K562 (cell line): Measurements from ENCODE around the gene CFAP251. TPM values are rescaled to one million over a fixed set of nuclear protein-coding genes. Genes with fewer than 3 reads are reported as not detected.

Experiments used
- polyA plus RNA-seq, 8 experiments: library from polyadenylated mRNA; depleted of rRNA in 4 of 8; stranded (reverse) in 5 of 8; unstranded in 3 of 8; fragments of >200 nt; fragmentation: Nextera tagmentation in 2 of 8; fragmentation: Illumina TruSeq in 1 of 8; extraction: Ambion mirVana in 2 of 8; extraction: Trizol in 1 of 8; gene quantifications; 2 replicates each; pipeline versions ENCODE4 v1.2.1 to v1.2.3, GENCODE V29; 2011 to 2014; ENCODE audit warnings: inconsistent platforms in 1 of 8, missing spikeins in 1 of 8
- total RNA-seq, 7 experiments: library from RNA; depleted of rRNA in 6 of 7; stranded (reverse); fragments of >200 nt in 6 of 7; fragmentation: Illumina TruSeq in 2 of 7; extraction: Trizol in 2 of 7; gene quantifications; 2 replicates each; pipeline versions ENCODE4 v1.2.1 to v1.2.3, GENCODE V29; 2011 to 2021; ENCODE audit warnings: low replicate concordance in 1 of 7
- TF ChIP-seq, protein P1 (sequence below), 2 experiments: fragments of 450-650 bp in 1 of 2; sonication (generic) in 1 of 2; formaldehyde crosslinking in 1 of 2; IDR thresholded peaks; 2 replicates each; pipeline versions ENCODE4 v1.7.1 to v1.9.0; 2016 to 2022; ENCODE audit warnings: inconsistent platforms in 1 of 2, mild to moderate bottlenecking in 1 of 2, missing genetic modification reagents in 1 of 2

The CFAP251 gene
- total and polyA plus RNA-seq, 9 of the 15 experiments (the other 6 are each of a cell fraction or from before 2014, with no cell fraction given) = 16.6 to 31.0 (median 19.1) TPM

GRCh38 chr12:121918679-121919038, 267 bp downstream of the CFAP251 start (continued):
- TF ChIP-seq, protein P1, sequence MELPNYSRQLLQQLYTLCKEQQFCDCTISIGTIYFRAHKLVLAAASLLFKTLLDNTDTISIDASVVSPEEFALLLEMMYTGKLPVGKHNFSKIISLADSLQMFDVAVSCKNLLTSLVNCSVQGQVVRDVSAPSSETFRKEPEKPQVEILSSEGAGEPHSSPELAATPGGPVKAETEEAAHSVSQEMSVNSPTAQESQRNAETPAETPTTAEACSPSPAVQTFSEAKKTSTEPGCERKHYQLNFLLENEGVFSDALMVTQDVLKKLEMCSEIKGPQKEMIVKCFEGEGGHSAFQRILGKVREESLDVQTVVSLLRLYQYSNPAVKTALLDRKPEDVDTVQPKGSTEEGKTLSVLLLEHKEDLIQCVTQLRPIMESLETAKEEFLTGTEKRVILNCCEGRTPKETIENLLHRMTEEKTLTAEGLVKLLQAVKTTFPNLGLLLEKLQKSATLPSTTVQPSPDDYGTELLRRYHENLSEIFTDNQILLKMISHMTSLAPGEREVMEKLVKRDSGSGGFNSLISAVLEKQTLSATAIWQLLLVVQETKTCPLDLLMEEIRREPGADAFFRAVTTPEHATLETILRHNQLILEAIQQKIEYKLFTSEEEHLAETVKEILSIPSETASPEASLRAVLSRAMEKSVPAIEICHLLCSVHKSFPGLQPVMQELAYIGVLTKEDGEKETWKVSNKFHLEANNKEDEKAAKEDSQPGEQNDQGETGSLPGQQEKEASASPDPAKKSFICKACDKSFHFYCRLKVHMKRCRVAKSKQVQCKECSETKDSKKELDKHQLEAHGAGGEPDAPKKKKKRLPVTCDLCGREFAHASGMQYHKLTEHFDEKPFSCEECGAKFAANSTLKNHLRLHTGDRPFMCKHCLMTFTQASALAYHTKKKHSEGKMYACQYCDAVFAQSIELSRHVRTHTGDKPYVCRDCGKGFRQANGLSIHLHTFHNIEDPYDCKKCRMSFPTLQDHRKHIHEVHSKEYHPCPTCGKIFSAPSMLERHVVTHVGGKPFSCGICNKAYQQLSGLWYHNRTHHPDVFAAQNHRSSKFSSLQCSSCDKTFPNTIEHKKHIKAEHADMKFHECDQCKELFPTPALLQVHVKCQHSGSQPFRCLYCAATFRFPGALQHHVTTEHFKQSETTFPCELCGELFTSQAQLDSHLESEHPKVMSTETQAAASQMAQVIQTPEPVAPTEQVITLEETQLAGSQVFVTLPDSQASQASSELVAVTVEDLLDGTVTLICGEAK (IDR thresholded peaks at IDR 0.05) = no peak
- TF ChIP-seq, protein P1 (CRISPR knock-in tag; IDR thresholded peaks at IDR 0.05) = no peak
